Liver (tissue), 3 donors: ENCODE measurements around the gene LAMP2.

Experiments
- EGR1 ChIP-seq, 2 donors: IDR thresholded peaks; 2 replicates each; pipeline ENCODE4 v1.6.1; 2016 to 2018; ENCODE audit warnings: antibody characterized with exemption in 2 of 2, low read depth in 2 of 2
- GABPA ChIP-seq, 2 donors: IDR thresholded peaks in 1 of 2; conservative IDR thresholded peaks in 1 of 2; 2 replicates each; pipeline ENCODE4 v1.6.1; 2016; ENCODE audit warnings: antibody characterized with exemption in 2 of 2, mild to moderate bottlenecking in 1 of 2, moderate library complexity in 1 of 2
- JUND ChIP-seq, 2 donors: IDR thresholded peaks; 2 replicates each; pipeline ENCODE4 v1.6.1; 2016; ENCODE audit warnings: antibody characterized with exemption in 2 of 2
- RAD21 ChIP-seq, 2 donors: IDR thresholded peaks; 2 replicates each; pipeline ENCODE4 v1.6.1; 2016; ENCODE audit warnings: antibody characterized with exemption in 2 of 2, mild to moderate bottlenecking in 2 of 2
- SP1 ChIP-seq: IDR thresholded peaks from 2 replicates; pipeline ENCODE4 v1.6.1; 2018; ENCODE audit warnings: antibody characterized with exemption, mild to moderate bottlenecking
- TAF1 ChIP-seq: conservative IDR thresholded peaks from 2 replicates; pipeline ENCODE4 v1.6.1; 2016; ENCODE audit warnings: antibody characterized with exemption, mild to moderate bottlenecking
- YY1 ChIP-seq: IDR thresholded peaks from 2 replicates; pipeline ENCODE4 v1.6.1; 2016; ENCODE audit warnings: antibody characterized with exemption, mild to moderate bottlenecking
- TF ChIP-seq, protein P1 (sequence below): IDR thresholded peaks from 2 replicates; pipeline ENCODE4 v1.6.1; 2016; ENCODE audit warnings: antibody characterized with exemption
- TF ChIP-seq, protein P2 (sequence below): fragments of 150-350 bp; IDR thresholded peaks from 2 replicates; pipeline ENCODE4 v1.5.1; 2017; ENCODE audit warnings: improper control_type of control experiment, low read depth, low read length; ENCODE audit not compliant: missing input control
- donor health status: healthy.
- donor health status: healthy.

DNA sequence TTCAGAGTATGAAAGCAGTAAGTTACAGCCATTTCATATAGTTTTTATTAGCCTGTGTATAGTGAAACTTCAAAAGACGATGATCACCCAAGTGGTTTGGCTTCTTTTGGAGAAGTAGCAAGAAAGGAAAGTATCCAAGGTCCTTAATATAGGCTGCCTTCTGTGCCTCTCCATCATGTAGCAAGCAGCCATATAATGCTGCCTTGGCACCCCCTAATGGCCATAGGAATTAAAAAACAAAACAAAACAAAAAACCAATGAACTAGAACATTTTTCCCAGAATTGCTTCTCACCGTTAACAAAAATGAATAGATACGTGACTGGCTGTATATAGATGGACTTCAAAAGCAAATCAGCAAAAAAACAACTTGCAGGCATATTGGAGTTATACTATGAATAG, 18.9 kb downstream of the LAMP2 start:
- TF ChIP-seq, protein P1, sequence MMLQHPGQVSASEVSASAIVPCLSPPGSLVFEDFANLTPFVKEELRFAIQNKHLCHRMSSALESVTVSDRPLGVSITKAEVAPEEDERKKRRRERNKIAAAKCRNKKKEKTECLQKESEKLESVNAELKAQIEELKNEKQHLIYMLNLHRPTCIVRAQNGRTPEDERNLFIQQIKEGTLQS, result no peak
- TF ChIP-seq JUND (IDR thresholded peaks at IDR 0.05), result no peak
- TF ChIP-seq, protein P2, sequence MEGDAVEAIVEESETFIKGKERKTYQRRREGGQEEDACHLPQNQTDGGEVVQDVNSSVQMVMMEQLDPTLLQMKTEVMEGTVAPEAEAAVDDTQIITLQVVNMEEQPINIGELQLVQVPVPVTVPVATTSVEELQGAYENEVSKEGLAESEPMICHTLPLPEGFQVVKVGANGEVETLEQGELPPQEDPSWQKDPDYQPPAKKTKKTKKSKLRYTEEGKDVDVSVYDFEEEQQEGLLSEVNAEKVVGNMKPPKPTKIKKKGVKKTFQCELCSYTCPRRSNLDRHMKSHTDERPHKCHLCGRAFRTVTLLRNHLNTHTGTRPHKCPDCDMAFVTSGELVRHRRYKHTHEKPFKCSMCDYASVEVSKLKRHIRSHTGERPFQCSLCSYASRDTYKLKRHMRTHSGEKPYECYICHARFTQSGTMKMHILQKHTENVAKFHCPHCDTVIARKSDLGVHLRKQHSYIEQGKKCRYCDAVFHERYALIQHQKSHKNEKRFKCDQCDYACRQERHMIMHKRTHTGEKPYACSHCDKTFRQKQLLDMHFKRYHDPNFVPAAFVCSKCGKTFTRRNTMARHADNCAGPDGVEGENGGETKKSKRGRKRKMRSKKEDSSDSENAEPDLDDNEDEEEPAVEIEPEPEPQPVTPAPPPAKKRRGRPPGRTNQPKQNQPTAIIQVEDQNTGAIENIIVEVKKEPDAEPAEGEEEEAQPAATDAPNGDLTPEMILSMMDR, result no peak
- TF ChIP-seq TAF1, result no peak
- peak; percentile 17 to 40 for TF ChIP-seq RAD21 (IDR thresholded peaks at IDR 0.05)
- no peak for TF ChIP-seq SP1
- no peak for TF ChIP-seq YY1
- no peak for TF ChIP-seq GABPA (IDR thresholded peaks at IDR 0.05 in 1 of 2, conservative IDR thresholded peaks at IDR 0.05 in 1 of 2)
- no peak for TF ChIP-seq EGR1 (IDR thresholded peaks at IDR 0.05; ENCODE audit: low read depth in 2 of 2)
